Tibial nerve (tissue), 4 donors: ENCODE measurements around the gene PSMD13. TPM values are rescaled to one million over a fixed set of nuclear protein-coding genes. Genes with fewer than 3 reads are reported as not detected.
A peak's percentile ranks its signal among the peaks of the same experiment; 100 is the strongest.

Experiments used
- DNase-seq, 2 donors: peaks; one replicate each; pipeline ENCODE4 v3.0.0-alpha.2; 2019; ENCODE audit warnings: low spot score in 2 of 2
- H3K27ac ChIP-seq, 4 donors: fragments of 200-600 bp; sonication (generic) in 3 of 4; one replicate each; pipeline ENCODE4 v1.5.1; 2017 to 2019; ENCODE audit warnings: mild to moderate bottlenecking in 1 of 4
- H3K27me3 ChIP-seq, 2 donors: fragments of 200-600 bp; sonication (generic) in 1 of 2; one replicate each; pipeline versions ENCODE4 v1.5.1 to v1.6.0; 2017 to 2019
- H3K36me3 ChIP-seq, 3 donors: fragments of 200-600 bp; sonication (generic); one replicate each; pipeline ENCODE4 v1.5.1; 2018 to 2019
- H3K4me1 ChIP-seq, 4 donors: fragments of 200-600 bp; sonication (generic) in 3 of 4; one replicate each; pipeline ENCODE4 v1.5.1; 2017 to 2019
- H3K4me3 ChIP-seq, 4 donors: fragments of 200-600 bp; sonication (generic) in 3 of 4; one replicate each; pipeline ENCODE4 v1.5.1; 2017 to 2019; ENCODE audit warnings: mild to moderate bottlenecking in 1 of 4, moderate library complexity in 1 of 4
- H3K9me3 ChIP-seq, 4 donors: fragments of 200-600 bp; sonication (generic) in 3 of 4; one replicate each; pipeline ENCODE4 v1.5.1; 2017 to 2019
- EP300 ChIP-seq, 2 donors: sonication (generic); formaldehyde crosslinking; IDR thresholded peaks; one replicate each; pipeline ENCODE4 v1.6.1; 2017; ENCODE audit warnings: antibody characterized with exemption in 2 of 2, mild to moderate bottlenecking in 1 of 2
- POLR2A ChIP-seq, 2 donors: fragments of 450-650 bp; IDR thresholded peaks; one replicate each; pipeline ENCODE4 v1.6.1; 2017; ENCODE audit warnings: antibody characterized with exemption in 2 of 2, mild to moderate bottlenecking in 2 of 2, moderate library complexity in 2 of 2
- WGBS, 2 donors: methylation state at CpG; one replicate each; pipeline ENCODE4 v1.1.5; 2018; 5-methylcytosine and 5-hydroxymethylcytosine counted together
- total RNA-seq, 4 donors: library from RNA; depleted of rRNA; stranded (reverse); fragments of >200 nt; gene quantifications; one replicate each; pipeline ENCODE4 v1.1.0, GENCODE V29; 2016
- TF ChIP-seq, protein P1 (sequence below), 5 experiments: fragments of 200-600 bp in 3 of 5; fragments of 450-650 bp in 2 of 5; sonication (generic) in 3 of 5; IDR thresholded peaks; one replicate each; pipeline ENCODE4 v1.5.1; 2016 to 2019; ENCODE audit warnings: antibody characterized with exemption in 5 of 5, mild to moderate bottlenecking in 3 of 5, moderate library complexity in 2 of 5

PSMD13 gene
- total RNA-seq, 4 donors from 2014 or later = 72.0 to 136 (median 120) TPM

DNA sequence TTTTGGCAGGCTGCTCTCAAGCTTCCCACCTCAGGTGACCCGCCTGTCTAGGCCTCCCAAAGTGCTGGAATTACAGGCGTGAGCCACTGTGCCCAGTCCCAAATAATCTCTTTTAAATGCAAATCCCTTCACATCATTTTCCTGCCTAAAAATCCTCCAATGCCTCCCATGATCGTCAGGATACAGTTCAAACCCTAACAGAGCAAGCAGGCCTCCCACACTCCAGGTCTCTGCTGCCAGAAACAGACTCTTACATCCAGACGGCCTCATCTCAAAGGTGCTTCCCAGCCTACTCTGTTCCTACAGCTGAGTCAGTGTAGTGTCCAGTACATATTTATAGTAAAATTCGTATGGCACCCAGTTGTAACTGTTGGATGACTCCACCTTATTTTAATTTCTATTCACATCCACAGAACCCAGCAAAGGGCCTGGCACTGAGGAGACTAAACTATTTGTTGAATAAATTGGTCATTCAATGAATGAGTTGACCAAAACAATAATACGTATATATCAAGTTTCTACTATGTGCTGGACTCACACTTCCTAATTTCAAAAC lies 8.9 kb upstream of the PSMD13 start:
- TF ChIP-seq, protein P1, sequence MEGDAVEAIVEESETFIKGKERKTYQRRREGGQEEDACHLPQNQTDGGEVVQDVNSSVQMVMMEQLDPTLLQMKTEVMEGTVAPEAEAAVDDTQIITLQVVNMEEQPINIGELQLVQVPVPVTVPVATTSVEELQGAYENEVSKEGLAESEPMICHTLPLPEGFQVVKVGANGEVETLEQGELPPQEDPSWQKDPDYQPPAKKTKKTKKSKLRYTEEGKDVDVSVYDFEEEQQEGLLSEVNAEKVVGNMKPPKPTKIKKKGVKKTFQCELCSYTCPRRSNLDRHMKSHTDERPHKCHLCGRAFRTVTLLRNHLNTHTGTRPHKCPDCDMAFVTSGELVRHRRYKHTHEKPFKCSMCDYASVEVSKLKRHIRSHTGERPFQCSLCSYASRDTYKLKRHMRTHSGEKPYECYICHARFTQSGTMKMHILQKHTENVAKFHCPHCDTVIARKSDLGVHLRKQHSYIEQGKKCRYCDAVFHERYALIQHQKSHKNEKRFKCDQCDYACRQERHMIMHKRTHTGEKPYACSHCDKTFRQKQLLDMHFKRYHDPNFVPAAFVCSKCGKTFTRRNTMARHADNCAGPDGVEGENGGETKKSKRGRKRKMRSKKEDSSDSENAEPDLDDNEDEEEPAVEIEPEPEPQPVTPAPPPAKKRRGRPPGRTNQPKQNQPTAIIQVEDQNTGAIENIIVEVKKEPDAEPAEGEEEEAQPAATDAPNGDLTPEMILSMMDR (IDR thresholded peaks at IDR 0.05) = no peak
- no peak for TF ChIP-seq POLR2A (IDR thresholded peaks at IDR 0.05)
- TF ChIP-seq EP300 (IDR thresholded peaks at IDR 0.05) = no peak
- Histone ChIP-seq H3K4me1 (no peaks in the 10 kb centered on the region), H3K27me3 (no peaks in the 10 kb centered on the region), H3K36me3 (peaks cover 0 to 37% (median 3%) of the 10 kb centered on the region in 3 donors), H3K9me3 (no peaks in the 10 kb centered on the region), H3K4me3 (no peak overlapping the region), H3K27ac (no peak overlapping the region)
- DNase-seq = no peak
- 76 to 80% methylated on average over 6 of the region's 6 CpGs for WGBS, 2 donors

DNA sequence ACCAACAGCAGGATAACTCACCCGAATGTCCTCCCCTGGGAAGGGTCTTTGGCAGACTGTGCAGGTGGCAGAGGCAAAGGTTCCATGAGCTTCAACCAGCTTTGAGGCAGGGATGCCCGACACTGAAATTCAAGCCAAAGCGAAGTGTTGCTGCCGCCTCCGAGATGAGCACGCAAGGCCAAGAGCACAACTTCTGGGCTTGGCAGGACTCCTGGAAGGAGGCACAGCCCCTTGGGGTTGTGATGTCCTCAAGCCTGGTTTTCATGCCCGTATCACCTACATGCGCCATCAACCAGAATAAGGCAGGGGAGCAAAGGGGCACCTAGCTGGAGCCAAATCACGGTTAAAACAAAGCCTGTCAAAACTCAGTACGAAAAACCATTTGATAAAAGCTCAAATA lies 6.3 kb upstream of the PSMD13 start:
- H3K27me3 ChIP-seq = no peaks in the 10 kb centered on the region
- no peak for TF ChIP-seq EP300 (IDR thresholded peaks at IDR 0.05)
- TF ChIP-seq, protein P1 (IDR thresholded peaks at IDR 0.05) = no peak
- no peak for TF ChIP-seq POLR2A (IDR thresholded peaks at IDR 0.05)
- peaks cover 0 to 13% (median 3%) of the 10 kb centered on the region in 4 donors for H3K4me1 ChIP-seq
- WGBS, 2 donors = 93 to 95% methylated on average over 10 of the region's 10 CpGs
- DNase-seq = no peak
- no peak overlapping the region for H3K4me3 ChIP-seq
- no peak overlapping the region for H3K27ac ChIP-seq
- H3K9me3 ChIP-seq = no peaks in the 10 kb centered on the region
- peaks cover 0 to 25% (median 0%) of the 10 kb centered on the region in 3 donors for H3K36me3 ChIP-seq

DNA sequence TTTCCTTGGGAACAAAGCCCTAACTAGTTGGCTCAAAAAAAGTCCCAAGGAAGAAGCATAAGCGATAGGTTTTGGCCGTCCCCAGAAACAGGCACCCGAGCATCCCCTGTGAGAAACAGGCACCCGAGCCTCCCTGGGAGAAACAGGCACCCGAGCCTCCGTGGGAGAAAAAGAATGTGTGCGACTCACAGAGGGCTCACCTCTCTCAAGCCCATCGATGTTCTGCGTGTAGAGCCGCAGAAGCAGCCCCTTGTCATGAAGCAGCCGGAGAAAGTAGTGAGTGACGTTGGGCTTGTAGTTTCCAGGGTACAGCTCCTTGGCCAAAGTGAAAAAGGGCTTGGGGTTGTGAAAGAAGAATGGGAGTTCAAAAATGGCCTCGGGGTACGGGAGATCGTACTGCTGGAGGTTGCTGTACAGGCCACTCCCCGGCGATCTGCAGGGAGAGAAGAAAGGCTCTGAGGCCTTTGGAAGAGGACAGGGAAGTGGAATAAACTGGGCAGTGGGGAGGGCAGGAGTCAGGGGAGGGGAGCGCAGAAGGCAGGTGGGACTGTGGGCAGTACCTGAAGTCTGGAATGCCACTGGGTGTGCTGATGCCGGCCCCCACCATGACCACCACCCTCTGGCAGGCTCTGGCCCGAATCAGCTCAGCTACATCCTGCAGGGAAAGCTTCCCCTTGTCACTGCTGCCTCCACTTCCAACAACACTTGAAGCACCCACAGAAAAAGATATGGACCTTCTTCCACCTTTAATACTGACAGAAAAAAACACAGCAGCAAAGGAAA lies 3.8 kb upstream of the PSMD13 start:
- WGBS, 2 donors = 81 to 84% methylated on average over 20 of the region's 20 CpGs
- TF ChIP-seq POLR2A (IDR thresholded peaks at IDR 0.05) (no peak), EP300 (IDR thresholded peaks at IDR 0.05) (no peak)
- TF ChIP-seq, protein P1 (IDR thresholded peaks at IDR 0.05) = no peak
- H3K4me3 ChIP-seq = no peak overlapping the region
- H3K9me3 ChIP-seq = no peaks in the 10 kb centered on the region
- H3K27ac ChIP-seq = no peak overlapping the region
- H3K36me3 ChIP-seq = peaks cover 0 to 25% (median 0%) of the 10 kb centered on the region in 3 donors
- DNase-seq = no peak
- peaks cover 0 to 24% (median 10%) of the 10 kb centered on the region in 4 donors for H3K4me1 ChIP-seq
- no peaks in the 10 kb centered on the region for H3K27me3 ChIP-seq

DNA sequence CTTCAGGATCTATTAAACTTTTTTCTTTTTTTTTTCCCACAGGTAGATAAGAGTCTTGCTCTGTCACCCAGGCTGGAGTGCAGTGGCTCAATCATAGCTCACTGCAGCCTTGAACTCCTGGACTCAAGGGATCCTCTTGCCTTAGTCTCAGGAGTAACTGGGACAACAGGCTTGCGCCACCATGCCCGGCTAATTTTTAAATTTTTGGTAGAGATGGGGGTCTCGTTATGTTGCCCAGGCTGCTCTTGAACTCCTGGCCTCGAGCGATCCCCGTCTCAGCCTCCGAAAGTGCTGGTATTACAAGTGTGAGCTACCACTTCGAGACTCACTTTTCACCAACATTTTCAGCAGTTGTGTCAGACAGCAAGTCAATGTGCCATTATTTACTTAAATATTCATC lies 1.6 kb upstream of the PSMD13 start:
- no peaks in the 10 kb centered on the region for H3K9me3 ChIP-seq
- 82 to 86% methylated on average over 8 of the region's 8 CpGs for WGBS, 2 donors
- H3K4me3 ChIP-seq = peak overlapping the region; percentile 80 to 93 (median 83)
- H3K27me3 ChIP-seq = no peaks in the 10 kb centered on the region
- no peak for DNase-seq
- TF ChIP-seq EP300 (IDR thresholded peaks at IDR 0.05) = no peak
- TF ChIP-seq, protein P1 (IDR thresholded peaks at IDR 0.05) = no peak
- TF ChIP-seq POLR2A (IDR thresholded peaks at IDR 0.05) = no peak
- peaks cover 0 to 30% (median 0%) of the 10 kb centered on the region in 3 donors for H3K36me3 ChIP-seq
- H3K4me1 ChIP-seq = peaks cover 0 to 42% (median 16%) of the 10 kb centered on the region in 4 donors
- H3K27ac ChIP-seq = peak overlapping the region in 2 of 4 donors; percentile 91 to 95

DNA sequence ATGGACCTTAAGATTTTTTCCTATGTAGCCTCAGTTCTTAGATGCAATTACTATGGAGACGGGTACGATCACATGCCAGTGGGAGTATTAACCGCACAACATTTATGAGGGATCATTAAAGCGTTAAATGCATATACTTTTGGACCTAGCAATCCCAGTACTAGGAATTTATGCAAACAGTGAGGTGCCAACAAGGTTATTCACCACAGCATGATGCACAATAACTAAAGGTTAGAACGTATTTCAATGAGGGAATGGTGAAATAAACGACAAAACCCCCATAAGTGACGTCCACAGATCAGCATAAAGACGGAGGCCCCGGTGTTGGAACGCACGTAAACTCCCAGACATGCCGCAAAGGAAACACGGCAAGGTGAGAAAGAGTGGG lies 1.2 kb upstream of the PSMD13 start:
- no peak for DNase-seq
- peak overlapping the region; percentile 72 to 96 (median 93) for H3K27ac ChIP-seq
- peak overlapping the region; percentile 80 to 93 (median 83) for H3K4me3 ChIP-seq
- TF ChIP-seq EP300 (IDR thresholded peaks at IDR 0.05) (no peak), POLR2A (IDR thresholded peaks at IDR 0.05) (no peak)
- TF ChIP-seq, protein P1 (IDR thresholded peaks at IDR 0.05) = no peak
- no peaks in the 10 kb centered on the region for H3K27me3 ChIP-seq
- 2 to 3% methylated on average over 13 of the region's 13 CpGs for WGBS, 2 donors
- peaks cover 0 to 30% (median 0%) of the 10 kb centered on the region in 3 donors for H3K36me3 ChIP-seq
- H3K4me1 ChIP-seq = peaks cover 0 to 42% (median 16%) of the 10 kb centered on the region in 4 donors
- no peaks in the 10 kb centered on the region for H3K9me3 ChIP-seq
